MM.1S (cell line): ENCODE results near the gene EPG5.

Source experiments
- DNase-seq: peaks from one replicate; pipeline ENCODE4 v3.0.0-alpha.2; 2015
- H2AFZ ChIP-seq: fragments of 300-600 bp; sonication (generic); 2 replicates; pipeline ENCODE4 v1.6.0; 2016; ENCODE audit warnings: antibody characterized with exemption, low read length
- H3F3A ChIP-seq: fragments of 300-600 bp; sonication (generic); 2 replicates; pipeline ENCODE4 v1.6.1; 2016; ENCODE audit warnings: mild to moderate bottlenecking, antibody characterized with exemption, low read length, moderate library complexity, mixed read lengths; ENCODE audit not compliant: insufficient read depth
- H3K27ac ChIP-seq: fragments of 300-600 bp; sonication (generic); 2 replicates; pipeline ENCODE4 v1.5.1; 2016; ENCODE audit warnings: mild to moderate bottlenecking, low read length
- H3K27me3 ChIP-seq: fragments of 300-600 bp; sonication (generic); replicated peaks from 2 replicates; pipeline ENCODE4 v1.6.0; 2016; ENCODE audit warnings: low read length; ENCODE audit not compliant: insufficient read depth
- H3K36me3 ChIP-seq: fragments of 300-600 bp; sonication (generic); replicated peaks from 2 replicates; pipeline ENCODE4 v1.6.1; 2016; ENCODE audit warnings: mild to moderate bottlenecking, low read length, mixed read lengths; ENCODE audit not compliant: insufficient read depth
- H3K4me1 ChIP-seq: fragments of 300-600 bp; sonication (generic); 2 replicates; pipeline ENCODE4 v1.6.1; 2016; ENCODE audit warnings: low read length, mixed read lengths
- H3K4me2 ChIP-seq: fragments of 300-600 bp; sonication (generic); 2 replicates; pipeline ENCODE4 v1.6.0; 2016; ENCODE audit warnings: low read depth, low read length
- H3K4me3 ChIP-seq: fragments of 300-600 bp; sonication (generic); 2 replicates; pipeline ENCODE4 v1.5.1; 2016; ENCODE audit warnings: low read length, mixed read lengths
- H3K79me2 ChIP-seq: fragments of 300-600 bp; sonication (generic); 2 replicates; pipeline ENCODE4 v1.6.1; 2016; ENCODE audit warnings: mixed run types, low read length, mixed read lengths
- H3K9ac ChIP-seq: fragments of 300-600 bp; sonication (generic); 2 replicates; pipeline ENCODE4 v1.6.1; 2016; ENCODE audit warnings: low read length, mixed read lengths
- H3K9me2 ChIP-seq: fragments of 300-600 bp; sonication (generic); replicated peaks from 2 replicates; pipeline ENCODE4 v1.6.1; 2016; ENCODE audit warnings: mild to moderate bottlenecking, low read length, mixed read lengths; ENCODE audit not compliant: insufficient read depth
- H3K9me3 ChIP-seq: fragments of 300-600 bp; sonication (generic); replicated peaks from 2 replicates; pipeline ENCODE4 v1.6.1; 2016; ENCODE audit warnings: mild to moderate bottlenecking, low read length, mixed read lengths; ENCODE audit not compliant: insufficient read depth
- H4K20me1 ChIP-seq: fragments of 300-600 bp; sonication (generic); 2 replicates; pipeline ENCODE4 v1.6.1; 2016; ENCODE audit warnings: mild to moderate bottlenecking, low read length, moderate library complexity, mixed read lengths; ENCODE audit not compliant: insufficient read depth
- CTCF ChIP-seq: fragments of 300-600 bp; sonication (generic); IDR thresholded peaks from 2 replicates; pipeline ENCODE4 v1.5.1; 2016; ENCODE audit warnings: antibody characterized with exemption, low read length, mixed read lengths
- EZH2 ChIP-seq: fragments of 300-600 bp; sonication (generic); optimal IDR thresholded peaks from 2 replicates; pipeline ENCODE3; 2017; ENCODE audit warnings: low read depth, mild to moderate bottlenecking, antibody characterized with exemption, low read length, mixed read lengths
- EZH2phosphoT487 ChIP-seq: fragments of 300-600 bp; sonication (generic); IDR thresholded peaks from 2 replicates; pipeline ENCODE4 v1.6.1; 2018; ENCODE audit warnings: antibody characterized with exemption, low read length

Gene EPG5

GRCh38 chr18:45836242-45837205 lies 130.6 kb downstream of the EPG5 start:
- no peak for DNase-seq
- Histone ChIP-seq H3K9me3 (no peaks in the 10 kb centered on the region), H3K79me2 (no peaks in the 10 kb centered on the region), H3K9me2 (no peaks in the 10 kb centered on the region), H3K4me2 (no peak overlapping the region), H4K20me1 (no peaks in the 10 kb centered on the region), H3K4me3 (no peak overlapping the region), H3K27me3 (no peaks in the 10 kb centered on the region), H2AFZ (no peak overlapping the region), H3F3A (no peaks in the 10 kb centered on the region), H3K4me1 (no peaks in the 10 kb centered on the region), H3K27ac (no peak overlapping the region), H3K36me3 (no peaks in the 10 kb centered on the region), H3K9ac (no peak overlapping the region)
- TF ChIP-seq EZH2 (no peak), EZH2phosphoT487 (no peak), CTCF (no peak)

- Histone ChIP-seq H3K9ac (no peak overlapping the region), H3K4me2 (no peak overlapping the region), H3K27me3 (no peaks in the 10 kb centered on the region), H3K36me3 (no peaks in the 10 kb centered on the region), H3K27ac (no peak overlapping the region), H3F3A (no peaks in the 10 kb centered on the region), H3K79me2 (no peaks in the 10 kb centered on the region), H3K4me3 (no peak overlapping the region), H3K4me1 (no peaks in the 10 kb centered on the region), H3K9me3 (no peaks in the 10 kb centered on the region), H4K20me1 (no peaks in the 10 kb centered on the region), H3K9me2 (no peaks in the 10 kb centered on the region), H2AFZ (no peak overlapping the region)
- DNase-seq = no peak
- TF ChIP-seq EZH2 (no peak), CTCF (no peak), EZH2phosphoT487 (no peak)
These were observed 132.0 kb downstream of the EPG5 start for GRCh38 chr18:45835057-45835636.

GRCh38 chr18:45834306-45834705 lies 132.8 kb downstream of the EPG5 start:
- H3K27me3 ChIP-seq = no peaks in the 10 kb centered on the region
- H3K9ac ChIP-seq = no peak overlapping the region
- no peak overlapping the region for H3K27ac ChIP-seq
- DNase-seq = no peak
- H3K9me3 ChIP-seq = no peaks in the 10 kb centered on the region
- no peaks in the 10 kb centered on the region for H3K36me3 ChIP-seq
- no peak overlapping the region for H3K4me2 ChIP-seq
- H3K4me3 ChIP-seq = no peak overlapping the region
- no peaks in the 10 kb centered on the region for H4K20me1 ChIP-seq
- no peaks in the 10 kb centered on the region for H3F3A ChIP-seq
- H3K9me2 ChIP-seq = no peaks in the 10 kb centered on the region
- no peaks in the 10 kb centered on the region for H3K4me1 ChIP-seq
- no peak overlapping the region for H2AFZ ChIP-seq
- no peak for TF ChIP-seq EZH2phosphoT487
- TF ChIP-seq EZH2 = no peak
- TF ChIP-seq CTCF = no peak
- no peaks in the 10 kb centered on the region for H3K79me2 ChIP-seq
